ENCODE data around the gene MALSU1. TPM values are rescaled to one million over a fixed set of nuclear protein-coding genes. Genes with fewer than 3 reads are reported as not detected.

MALSU1 gene
- total and polyA plus RNA-seq, 2 of the 13 experiments (the other 11 are each of a cell fraction or from before 2014, with no cell fraction given), result 72.0 to 141 TPM

DNA sequence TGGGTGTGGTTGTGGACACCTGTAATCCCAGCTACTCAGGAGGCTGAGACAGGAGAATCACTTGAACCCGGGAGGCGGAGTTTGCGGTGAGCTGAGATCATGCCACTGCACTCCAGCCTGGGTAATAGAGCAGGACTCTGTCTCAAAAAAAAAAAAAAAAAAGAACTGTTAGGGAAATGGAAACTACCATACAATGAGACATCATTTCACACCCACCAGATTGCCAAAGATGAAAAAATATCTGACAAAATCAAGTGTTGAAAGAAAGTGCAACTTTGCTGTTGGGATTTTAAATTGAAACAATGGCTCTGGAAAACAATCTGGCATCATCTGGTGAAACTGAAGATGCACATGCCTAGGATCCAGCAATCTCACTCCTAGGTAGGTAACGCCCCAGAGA, 16.1 kb upstream of the MALSU1 start:
- Histone ChIP-seq H4K20me1 (ENCODE audit: insufficient read depth, low read length) (no peaks in the 10 kb centered on the region), H3K27ac (ENCODE audit: extremely low read length, insufficient read depth, low read length) (no peak overlapping the region), H3K9me3 (ENCODE audit: low read length) (no peaks in the 10 kb centered on the region), H2AFZ (ENCODE audit: low read length) (no peak overlapping the region), H3K9ac (ENCODE audit: insufficient read depth, low read depth, low read length) (no peak overlapping the region), H3K4me3 (replicated peaks in 1 of 3; ENCODE audit: insufficient read depth in 1 of 3, low read depth in 2 of 3, low read length in 3 of 3) (no peak overlapping the region), H3K4me1 (ENCODE audit: insufficient read depth, low read length) (peaks cover 44% of the 10 kb centered on the region), H3K27me3 (ENCODE audit: control insufficient read depth in 1 of 2, insufficient read depth in 2 of 2, low read length in 2 of 2) (no peaks in the 10 kb centered on the region), H3K79me2 (ENCODE audit: insufficient read depth, low read length) (no peaks in the 10 kb centered on the region), H3K4me2 (ENCODE audit: low read depth, low read length) (no peak overlapping the region), H3K36me3 (replicated peaks in 1 of 2; ENCODE audit: control insufficient read depth in 1 of 2, insufficient read depth in 2 of 2, low read length in 2 of 2) (no peaks in the 10 kb centered on the region)
- ATAC-seq, result no peak
- CTCF ChIA-PET (ENCODE audit: low intra/inter-chr PET ratio, low total read pairs), result no interaction called here
- BruUV-seq (replicated peaks), result no TSS peak
- POLR2A ChIA-PET, result interaction anchor here (1.0 to 3.1 kb wide), 4 partner anchors 9 to 75 kb away, joined by 3 to 15 read pairs (median 7); partner anchors contain the start of gene MALSU1
- in situ Hi-C loops (cut with HindIII; ENCODE audit: extremely low pct_ligation_motif_present, low pct_unique_long_range_greater_than_20kb), result no loop called here
- 94% methylated on average over 4 of the region's 4 CpGs for WGBS (ENCODE audit: low lambda C conversion rate)
- DNase-seq (ENCODE audit: low spot score), result no peak
- no peak for FAIRE-seq
- intact Hi-C loops (cut with micrococcal nuclease; ENCODE audit: unreplicated experiment), result no loop called here
- TF ChIP-seq SIN3A (IDR thresholded peaks at IDR 0.05; ENCODE audit: borderline replicate concordance, low read depth, low read length), result no peak
- TF ChIP-seq, protein P1, sequence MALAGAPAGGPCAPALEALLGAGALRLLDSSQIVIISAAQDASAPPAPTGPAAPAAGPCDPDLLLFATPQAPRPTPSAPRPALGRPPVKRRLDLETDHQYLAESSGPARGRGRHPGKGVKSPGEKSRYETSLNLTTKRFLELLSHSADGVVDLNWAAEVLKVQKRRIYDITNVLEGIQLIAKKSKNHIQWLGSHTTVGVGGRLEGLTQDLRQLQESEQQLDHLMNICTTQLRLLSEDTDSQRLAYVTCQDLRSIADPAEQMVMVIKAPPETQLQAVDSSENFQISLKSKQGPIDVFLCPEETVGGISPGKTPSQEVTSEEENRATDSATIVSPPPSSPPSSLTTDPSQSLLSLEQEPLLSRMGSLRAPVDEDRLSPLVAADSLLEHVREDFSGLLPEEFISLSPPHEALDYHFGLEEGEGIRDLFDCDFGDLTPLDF (CRISPR knock-in tag; IDR thresholded peaks at IDR 0.05), result no peak
- TF ChIP-seq, protein P2, sequence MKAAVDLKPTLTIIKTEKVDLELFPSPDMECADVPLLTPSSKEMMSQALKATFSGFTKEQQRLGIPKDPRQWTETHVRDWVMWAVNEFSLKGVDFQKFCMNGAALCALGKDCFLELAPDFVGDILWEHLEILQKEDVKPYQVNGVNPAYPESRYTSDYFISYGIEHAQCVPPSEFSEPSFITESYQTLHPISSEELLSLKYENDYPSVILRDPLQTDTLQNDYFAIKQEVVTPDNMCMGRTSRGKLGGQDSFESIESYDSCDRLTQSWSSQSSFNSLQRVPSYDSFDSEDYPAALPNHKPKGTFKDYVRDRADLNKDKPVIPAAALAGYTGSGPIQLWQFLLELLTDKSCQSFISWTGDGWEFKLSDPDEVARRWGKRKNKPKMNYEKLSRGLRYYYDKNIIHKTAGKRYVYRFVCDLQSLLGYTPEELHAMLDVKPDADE (CRISPR knock-in tag; IDR thresholded peaks at IDR 0.05), result no peak
- TF ChIP-seq ZNF234 (CRISPR knock-in tag; conservative IDR thresholded peaks at IDR 0.05), result no peak
- TF ChIP-seq ZNF367 (CRISPR knock-in tag; IDR thresholded peaks at IDR 0.05; ENCODE audit: borderline replicate concordance), result no peak
- TF ChIP-seq, protein P3, sequence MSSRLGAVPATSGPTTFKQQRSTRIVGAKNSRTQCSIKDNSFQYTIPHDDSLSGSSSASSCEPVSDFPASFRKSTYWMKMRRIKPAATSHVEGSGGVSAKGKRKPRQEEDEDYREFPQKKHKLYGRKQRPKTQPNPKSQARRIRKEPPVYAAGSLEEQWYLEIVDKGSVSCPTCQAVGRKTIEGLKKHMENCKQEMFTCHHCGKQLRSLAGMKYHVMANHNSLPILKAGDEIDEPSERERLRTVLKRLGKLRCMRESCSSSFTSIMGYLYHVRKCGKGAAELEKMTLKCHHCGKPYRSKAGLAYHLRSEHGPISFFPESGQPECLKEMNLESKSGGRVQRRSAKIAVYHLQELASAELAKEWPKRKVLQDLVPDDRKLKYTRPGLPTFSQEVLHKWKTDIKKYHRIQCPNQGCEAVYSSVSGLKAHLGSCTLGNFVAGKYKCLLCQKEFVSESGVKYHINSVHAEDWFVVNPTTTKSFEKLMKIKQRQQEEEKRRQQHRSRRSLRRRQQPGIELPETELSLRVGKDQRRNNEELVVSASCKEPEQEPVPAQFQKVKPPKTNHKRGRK (CRISPR knock-in tag; IDR thresholded peaks at IDR 0.05), result no peak
- TF ChIP-seq ZNF674 (CRISPR knock-in tag; IDR thresholded peaks at IDR 0.05; ENCODE audit: low read depth), result no peak
- no peak for TF ChIP-seq ZFP36 (IDR thresholded peaks at IDR 0.05; ENCODE audit: borderline replicate concordance, low read depth, low read length, partially characterized antibody)
- TF ChIP-seq ONECUT2 (CRISPR knock-in tag; IDR thresholded peaks at IDR 0.05), result no peak
- TF ChIP-seq DNMT3B (CRISPR knock-in tag; conservative IDR thresholded peaks at IDR 0.05), result no peak
- no peak for TF ChIP-seq KDM4B (CRISPR knock-in tag; IDR thresholded peaks at IDR 0.05)
- TF ChIP-seq, protein P4, sequence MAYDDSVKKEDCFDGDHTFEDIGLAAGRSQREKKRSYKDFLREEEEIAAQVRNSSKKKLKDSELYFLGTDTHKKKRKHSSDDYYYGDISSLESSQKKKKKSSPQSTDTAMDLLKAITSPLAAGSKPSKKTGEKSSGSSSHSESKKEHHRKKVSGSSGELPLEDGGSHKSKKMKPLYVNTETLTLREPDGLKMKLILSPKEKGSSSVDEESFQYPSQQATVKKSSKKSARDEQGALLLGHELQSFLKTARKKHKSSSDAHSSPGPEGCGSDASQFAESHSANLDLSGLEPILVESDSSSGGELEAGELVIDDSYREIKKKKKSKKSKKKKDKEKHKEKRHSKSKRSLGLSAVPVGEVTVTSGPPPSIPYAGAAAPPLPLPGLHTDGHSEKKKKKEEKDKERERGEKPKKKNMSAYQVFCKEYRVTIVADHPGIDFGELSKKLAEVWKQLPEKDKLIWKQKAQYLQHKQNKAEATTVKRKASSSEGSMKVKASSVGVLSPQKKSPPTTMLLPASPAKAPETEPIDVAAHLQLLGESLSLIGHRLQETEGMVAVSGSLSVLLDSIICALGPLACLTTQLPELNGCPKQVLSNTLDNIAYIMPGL (CRISPR knock-in tag; IDR thresholded peaks at IDR 0.05; ENCODE audit: borderline replicate concordance in 1 of 2, low read depth in 1 of 2), result no peak
- no peak for TF ChIP-seq PTBP1 (IDR thresholded peaks at IDR 0.05; ENCODE audit: low read depth, low read length, poor library complexity, severe bottlenecking)
- TF ChIP-seq, protein P5, sequence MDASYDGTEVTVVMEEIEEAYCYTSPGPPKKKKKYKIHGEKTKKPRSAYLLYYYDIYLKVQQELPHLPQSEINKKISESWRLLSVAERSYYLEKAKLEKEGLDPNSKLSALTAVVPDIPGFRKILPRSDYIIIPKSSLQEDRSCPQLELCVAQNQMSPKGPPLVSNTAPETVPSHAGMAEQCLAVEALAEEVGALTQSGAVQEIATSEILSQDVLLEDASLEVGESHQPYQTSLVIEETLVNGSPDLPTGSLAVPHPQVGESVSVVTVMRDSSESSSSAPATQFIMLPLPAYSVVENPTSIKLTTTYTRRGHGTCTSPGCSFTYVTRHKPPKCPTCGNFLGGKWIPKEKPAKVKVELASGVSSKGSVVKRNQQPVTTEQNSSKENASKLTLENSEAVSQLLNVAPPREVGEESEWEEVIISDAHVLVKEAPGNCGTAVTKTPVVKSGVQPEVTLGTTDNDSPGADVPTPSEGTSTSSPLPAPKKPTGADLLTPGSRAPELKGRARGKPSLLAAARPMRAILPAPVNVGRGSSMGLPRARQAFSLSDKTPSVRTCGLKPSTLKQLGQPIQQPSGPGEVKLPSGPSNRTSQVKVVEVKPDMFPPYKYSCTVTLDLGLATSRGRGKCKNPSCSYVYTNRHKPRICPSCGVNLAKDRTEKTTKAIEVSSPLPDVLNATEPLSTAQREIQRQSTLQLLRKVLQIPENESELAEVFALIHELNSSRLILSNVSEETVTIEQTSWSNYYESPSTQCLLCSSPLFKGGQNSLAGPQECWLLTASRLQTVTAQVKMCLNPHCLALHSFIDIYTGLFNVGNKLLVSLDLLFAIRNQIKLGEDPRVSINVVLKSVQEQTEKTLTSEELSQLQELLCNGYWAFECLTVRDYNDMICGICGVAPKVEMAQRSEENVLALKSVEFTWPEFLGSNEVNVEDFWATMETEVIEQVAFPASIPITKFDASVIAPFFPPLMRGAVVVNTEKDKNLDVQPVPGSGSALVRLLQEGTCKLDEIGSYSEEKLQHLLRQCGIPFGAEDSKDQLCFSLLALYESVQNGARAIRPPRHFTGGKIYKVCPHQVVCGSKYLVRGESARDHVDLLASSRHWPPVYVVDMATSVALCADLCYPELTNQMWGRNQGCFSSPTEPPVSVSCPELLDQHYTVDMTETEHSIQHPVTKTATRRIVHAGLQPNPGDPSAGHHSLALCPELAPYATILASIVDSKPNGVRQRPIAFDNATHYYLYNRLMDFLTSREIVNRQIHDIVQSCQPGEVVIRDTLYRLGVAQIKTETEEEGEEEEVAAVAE (CRISPR knock-in tag; IDR thresholded peaks at IDR 0.05; ENCODE audit: borderline replicate concordance), result no peak
